Lower leg skin (tissue), 3 donors: Measurements from ENCODE around the gene RAP1A.

ENCODE experiments used
- CTCF ChIP-seq, 3 donors: fragments of 450-650 bp; IDR thresholded peaks; one replicate each; pipeline ENCODE4 v1.5.1; 2016; ENCODE audit warnings: antibody characterized with exemption in 3 of 3, mild to moderate bottlenecking in 3 of 3, moderate library complexity in 2 of 3
- POLR2A ChIP-seq, 2 donors: fragments of 450-650 bp; IDR thresholded peaks; one replicate each; pipeline ENCODE4 v1.6.1; 2016 to 2017; ENCODE audit warnings: antibody characterized with exemption in 2 of 2, mild to moderate bottlenecking in 1 of 2, moderate library complexity in 1 of 2

GRCh38 chr1:111603979-111604378, 15.6 kb upstream of the RAP1A start:
- no peak for TF ChIP-seq CTCF (IDR thresholded peaks at IDR 0.05)
- TF ChIP-seq POLR2A (IDR thresholded peaks at IDR 0.05): no peak
